CD8-positive, alpha-beta memory T cell (primary cell): ENCODE data around the gene CRLF1. TPM values are rescaled to one million over a fixed set of nuclear protein-coding genes. Genes with fewer than 3 reads are reported as not detected.

Source experiments
- CTCF ChIA-PET: fragments of 350-600 bp; sonication (Branson Sonifier 250); formaldehyde crosslinking; loops from one replicate; lab custom pipeline; 2021; ENCODE audit warnings: antibody characterized with exemption; lab: Charles Lee
- POLR2A ChIA-PET: fragments of 350-600 bp; sonication (Branson Sonifier 250); formaldehyde crosslinking; loops from one replicate; lab custom pipeline; 2021; ENCODE audit warnings: antibody characterized with exemption; lab: Charles Lee
- DNase-seq, 5 donors: peaks; one replicate each; pipeline versions ENCODE4 v3.0.0 to v3.0.0-alpha.2; 2020 to 2022; ENCODE audit warnings: mixed read lengths in 1 of 5
- H3K27ac ChIP-seq: one replicate; pipeline ENCODE4 v1.7.0; 2013; ENCODE audit warnings: low read depth, mild to moderate bottlenecking, low read length, moderate library complexity
- H3K27me3 ChIP-seq: 2 replicates; pipeline ENCODE4 v1.7.0; 2013; ENCODE audit warnings: low read length, mild to moderate bottlenecking; ENCODE audit not compliant: insufficient read depth, poor library complexity, severe bottlenecking
- H3K36me3 ChIP-seq: 2 replicates; pipeline ENCODE4 v1.7.0; 2013; ENCODE audit warnings: mild to moderate bottlenecking, low read length, moderate library complexity; ENCODE audit not compliant: insufficient read depth
- H3K4me1 ChIP-seq: 2 replicates; pipeline ENCODE4 v1.7.0; 2013; ENCODE audit warnings: mild to moderate bottlenecking, low read length, moderate library complexity; ENCODE audit not compliant: insufficient read depth
- H3K4me3 ChIP-seq: 2 replicates; pipeline ENCODE4 v1.7.0; 2013; ENCODE audit warnings: mild to moderate bottlenecking, low read length
- H3K9me3 ChIP-seq: 2 replicates; pipeline ENCODE4 v1.7.0; 2013; ENCODE audit warnings: mild to moderate bottlenecking, low read length
- H3K27ac Mint-ChIP-seq, 8 donors: one replicate each; pipeline ENCODE4 v1.8.0; 2020 to 2021; ENCODE audit warnings: mixed read lengths in 8 of 8, mild to moderate bottlenecking in 6 of 8, inconsistent platforms in 3 of 8, moderate library complexity in 3 of 8
- H3K27me3 Mint-ChIP-seq, 2 donors: one replicate each; pipeline ENCODE4 v1.8.0; 2020 to 2021; ENCODE audit warnings: mixed read lengths in 2 of 2, mild to moderate bottlenecking in 1 of 2, moderate library complexity in 1 of 2
- H3K36me3 Mint-ChIP-seq, 3 donors: one replicate each; pipeline ENCODE4 v1.8.0; 2020 to 2021; ENCODE audit warnings: mixed read lengths in 3 of 3, inconsistent platforms in 1 of 3, mild to moderate bottlenecking in 1 of 3
- H3K4me1 Mint-ChIP-seq, 3 donors: one replicate each; pipeline ENCODE4 v1.8.0; 2020 to 2021; ENCODE audit warnings: mixed read lengths in 3 of 3, inconsistent platforms in 1 of 3, mild to moderate bottlenecking in 1 of 3
- H3K4me3 Mint-ChIP-seq, 7 donors: one replicate each; pipeline ENCODE4 v1.8.0; 2020 to 2021; ENCODE audit warnings: mixed read lengths in 7 of 7, mild to moderate bottlenecking in 6 of 7, moderate library complexity in 4 of 7, inconsistent platforms in 2 of 7
- H3K9me3 Mint-ChIP-seq, 5 donors: one replicate each; pipeline ENCODE4 v1.8.0; 2020 to 2022; ENCODE audit warnings: mixed read lengths in 5 of 5, mild to moderate bottlenecking in 3 of 5, moderate library complexity in 2 of 5, inconsistent platforms in 1 of 5
- polyA plus RNA-seq: library from polyadenylated mRNA; unstranded; fragments of 300-500 nt; fragmentation: Illumina TruSeq; gene quantifications from one replicate; pipeline ENCODE4 v1.2.3, GENCODE V29; 2021
- total RNA-seq, 2 experiments: library from RNA; stranded (reverse); gene quantifications; one replicate each; pipeline ENCODE4 v1.2.3, GENCODE V29; 2021

Gene CRLF1
- total and polyA plus RNA-seq, 3 experiments from 2014 or later, result not detected

DNA sequence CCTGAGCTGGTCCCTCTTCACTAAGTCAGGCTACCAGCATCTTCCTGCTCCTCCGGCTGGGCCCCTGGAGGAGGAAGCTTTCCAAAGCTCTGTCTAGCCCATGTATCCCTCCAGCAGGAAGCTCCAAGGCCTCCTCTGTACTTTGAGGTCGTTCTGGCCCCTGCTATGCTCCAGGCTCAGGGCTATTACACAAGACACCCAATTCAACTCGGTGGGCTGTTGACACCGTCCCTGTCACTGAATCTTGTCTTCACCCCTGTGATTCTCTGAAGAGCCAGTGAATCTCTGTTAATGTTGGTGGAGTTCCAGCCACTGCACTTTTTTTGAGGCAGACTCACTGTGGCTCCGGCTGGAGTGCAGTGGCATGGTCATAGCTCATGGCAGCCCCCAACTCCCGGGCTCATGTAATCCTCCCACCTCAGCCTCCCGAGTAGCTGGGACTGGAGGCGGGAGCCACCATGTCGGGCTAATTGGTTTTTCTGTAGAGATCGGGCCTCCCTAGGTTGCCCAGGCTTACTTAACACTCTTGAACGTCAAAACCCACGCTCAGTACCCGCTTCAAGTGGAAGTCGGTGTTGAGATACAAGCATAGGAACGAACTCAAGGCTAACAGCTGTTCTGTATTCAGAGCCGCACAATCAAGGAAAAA is 18.5 kb downstream of the CRLF1 start:
- peak overlapping the region; percentile 87 for H3K27ac ChIP-seq
- peaks cover 6% of the 10 kb centered on the region for H3K36me3 ChIP-seq
- CTCF ChIA-PET, result interaction anchor here (0.6 to 3.7 kb wide), 28 partner anchors 10 to 309 kb away, joined by 3 to 41 read pairs (median 5); partner anchors contain the start of genes ELL, FKBP8, KXD1 and UBA52
- H3K4me3 Mint-ChIP-seq, result peak overlapping the region; percentile 88 to 97 (median 91)
- H3K4me1 Mint-ChIP-seq, result peaks cover 26 to 41% (median 33%) of the 10 kb centered on the region in 3 donors
- no peaks in the 10 kb centered on the region for H3K9me3 ChIP-seq
- H3K4me1 ChIP-seq, result peaks cover 30% of the 10 kb centered on the region
- no peaks in the 10 kb centered on the region for H3K27me3 ChIP-seq
- no peak for DNase-seq
- H3K36me3 Mint-ChIP-seq, result peaks cover 0 to 21% (median 0%) of the 10 kb centered on the region in 3 donors
- H3K27ac Mint-ChIP-seq, result peak overlapping the region; percentile 87 to 96 (median 92)
- no peaks in the 10 kb centered on the region for H3K9me3 Mint-ChIP-seq
- POLR2A ChIA-PET, result interaction anchor here (1.6 to 2.9 kb wide), 8 partner anchors 16 to 331 kb away, joined by 5 to 39 read pairs (median 10); partner anchors contain the start of genes COPE, DDX49, ELL and FKBP8
- peaks cover 0 to 3% of the 10 kb centered on the region in 2 donors for H3K27me3 Mint-ChIP-seq
- H3K4me3 ChIP-seq, result peak overlapping the region; percentile 83

DNA sequence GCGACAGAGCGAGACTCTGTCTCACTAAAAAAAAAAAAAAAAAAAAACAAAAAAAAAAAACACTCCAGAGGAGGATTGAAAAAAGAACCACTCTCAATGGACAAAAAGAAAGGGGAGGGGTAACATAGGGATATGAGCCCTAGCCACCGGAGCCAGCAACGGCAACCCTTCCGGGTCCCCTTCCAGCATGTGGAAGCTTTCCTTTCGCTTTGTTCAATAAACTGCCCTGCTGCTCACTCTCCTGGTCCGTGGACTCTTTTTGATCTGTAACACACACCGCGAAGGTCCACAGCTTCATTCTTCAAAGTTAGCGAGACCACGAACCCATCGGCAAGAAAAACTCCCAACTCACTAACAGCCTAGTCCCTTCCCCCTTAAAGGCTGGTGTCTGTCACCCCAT is 19.0 kb downstream of the CRLF1 start:
- Mint-ChIP-seq H3K27me3 (peaks cover 0 to 3% of the 10 kb centered on the region in 2 donors), H3K4me1 (peaks cover 26 to 41% (median 33%) of the 10 kb centered on the region in 3 donors), H3K36me3 (peaks cover 0 to 20% (median 0%) of the 10 kb centered on the region in 3 donors), H3K4me3 (peak overlapping the region in 5 of 7 donors; percentile 35 to 97 (median 88)), H3K9me3 (no peaks in the 10 kb centered on the region), H3K27ac (peak overlapping the region in 7 of 8 donors; percentile 29 to 96 (median 91))
- Histone ChIP-seq H3K9me3 (no peaks in the 10 kb centered on the region), H3K4me1 (peaks cover 30% of the 10 kb centered on the region), H3K4me3 (peak overlapping the region; percentile 83), H3K27me3 (no peaks in the 10 kb centered on the region), H3K27ac (peak overlapping the region; percentile 87), H3K36me3 (peaks cover 6% of the 10 kb centered on the region)
- POLR2A ChIA-PET, result interaction anchor here (2.9 kb wide), 1 partner anchor 16 kb away, joined by 39 read pairs; the partner anchor contains the start of gene UBA52
- no peak for DNase-seq
- CTCF ChIA-PET, result interaction anchor here (0.9 to 3.7 kb wide), 17 partner anchors 9 to 260 kb away, joined by 3 to 41 read pairs (median 7); partner anchors contain the start of genes ELL, KXD1 and UBA52

DNA sequence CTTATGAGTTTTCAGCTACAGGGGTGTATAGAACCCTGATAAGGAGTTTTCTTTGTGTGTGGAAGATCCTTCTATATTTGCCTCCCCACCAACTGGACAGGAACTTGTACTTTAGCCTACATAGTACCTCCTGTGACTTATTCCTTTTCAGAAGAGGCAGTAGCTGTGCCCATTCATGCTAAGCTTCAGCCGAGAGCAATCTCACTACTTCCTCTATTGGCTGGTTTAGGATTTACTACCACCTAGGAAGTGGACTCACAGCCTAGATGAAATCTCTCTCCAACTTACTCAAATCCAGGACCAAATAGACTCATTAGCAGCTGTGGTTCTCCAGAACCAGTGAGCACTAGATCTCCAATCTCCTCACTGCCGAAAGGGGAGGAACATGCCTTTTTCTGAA is 20.3 kb downstream of the CRLF1 start:
- CTCF ChIA-PET, result interaction anchor here (1.0 to 3.7 kb wide), 5 partner anchors 8 to 117 kb away, joined by 3 to 41 read pairs (median 3); partner anchors contain the start of gene UBA52

DNA sequence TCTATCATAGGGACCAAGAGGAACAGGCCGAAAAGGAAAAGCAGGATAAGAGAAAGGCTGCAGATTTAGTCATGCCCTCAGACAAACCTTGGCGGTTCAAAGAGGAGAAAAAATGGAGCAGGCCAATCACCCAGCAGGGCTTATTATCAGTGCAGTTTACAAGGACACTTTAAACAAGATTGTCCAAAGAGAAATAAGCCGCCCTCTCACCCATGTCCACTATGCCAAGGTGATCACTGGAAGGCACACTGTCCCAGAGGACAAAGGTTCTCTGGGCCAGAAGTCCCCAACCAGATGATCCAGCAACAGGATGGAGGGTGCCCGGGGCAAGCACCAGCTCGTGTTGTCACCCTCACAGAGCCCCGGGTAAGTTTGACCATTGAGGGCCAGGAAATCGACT is 26.3 kb downstream of the CRLF1 start:
- ChIA-PET CTCF (interaction anchor here (1.0 to 2.6 kb wide), 2 partner anchors 9 to 14 kb away, joined by 5 to 10 read pairs; no protein-coding TSS in a partner anchor), POLR2A (interaction anchor here (0.6 to 1.0 kb wide), 2 partner anchors 12 to 23 kb away, joined by 3 to 11 read pairs; no protein-coding TSS in a partner anchor)
- no peak overlapping the region for H3K27ac Mint-ChIP-seq
- DNase-seq, result no peak
- peaks cover under 1 to 1% (median under 1%) of the 10 kb centered on the region in 3 donors for H3K4me1 Mint-ChIP-seq
- Histone ChIP-seq H3K36me3 (peaks cover 11% of the 10 kb centered on the region), H3K4me3 (no peak overlapping the region), H3K27me3 (no peaks in the 10 kb centered on the region), H3K27ac (no peak overlapping the region), H3K4me1 (peaks cover 2% of the 10 kb centered on the region), H3K9me3 (no peaks in the 10 kb centered on the region)
- no peaks in the 10 kb centered on the region for H3K27me3 Mint-ChIP-seq
- H3K4me3 Mint-ChIP-seq, result no peak overlapping the region
- peaks cover 0 to 26% (median 6%) of the 10 kb centered on the region in 3 donors for H3K36me3 Mint-ChIP-seq
- no peaks in the 10 kb centered on the region for H3K9me3 Mint-ChIP-seq

More for the DNA sequence above, 20.3 kb downstream of the CRLF1 start:
- peaks cover 6% of the 10 kb centered on the region for H3K36me3 ChIP-seq
- H3K4me1 ChIP-seq, result peaks cover 30% of the 10 kb centered on the region
- peaks cover 0 to 2% of the 10 kb centered on the region in 2 donors for H3K27me3 Mint-ChIP-seq
- H3K27ac Mint-ChIP-seq, result peak overlapping the region in 3 of 8 donors; percentile 11 to 78 (median 17)
- no peak for DNase-seq
- no peaks in the 10 kb centered on the region for H3K9me3 Mint-ChIP-seq
- H3K27me3 ChIP-seq, result no peaks in the 10 kb centered on the region
- H3K4me3 Mint-ChIP-seq, result peak overlapping the region in 2 of 7 donors; percentile 36 to 61
- H3K9me3 ChIP-seq, result no peaks in the 10 kb centered on the region
- no peak overlapping the region for H3K4me3 ChIP-seq
- peaks cover 0 to 12% (median 0%) of the 10 kb centered on the region in 3 donors for H3K36me3 Mint-ChIP-seq
- POLR2A ChIA-PET, result no interaction called here
- H3K4me1 Mint-ChIP-seq, result peaks cover 26 to 38% (median 33%) of the 10 kb centered on the region in 3 donors
- no peak overlapping the region for H3K27ac ChIP-seq

DNA sequence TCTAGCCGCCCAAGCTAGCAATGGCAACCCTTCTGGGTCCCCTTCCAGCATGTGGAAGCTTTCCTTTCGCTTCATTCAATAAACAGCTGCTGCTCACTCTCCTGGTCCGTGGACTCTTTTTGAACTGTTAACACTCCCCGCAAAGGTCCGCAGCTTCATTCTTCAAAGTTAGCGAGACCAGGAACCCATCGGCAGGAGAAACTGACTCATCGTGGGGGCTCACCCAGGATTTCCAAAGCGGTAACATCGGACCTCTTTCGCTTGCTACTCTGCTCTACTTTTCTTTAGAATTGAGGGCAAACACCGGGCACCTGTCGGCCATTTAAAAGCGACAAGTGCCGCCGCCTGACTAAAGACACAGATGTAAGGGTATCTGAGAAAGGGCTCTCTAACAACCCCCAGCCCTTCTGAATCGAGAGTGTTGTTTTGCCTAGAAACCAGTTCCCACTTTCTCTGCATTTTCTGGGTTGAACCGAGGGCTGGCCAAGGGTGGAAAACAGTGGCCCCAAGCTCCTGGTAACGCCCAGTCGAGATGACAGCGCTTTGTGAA is 29.2 kb downstream of the CRLF1 start:
- peaks cover 32% of the 10 kb centered on the region for H3K36me3 ChIP-seq
- Mint-ChIP-seq H3K27ac (peak overlapping the region in 3 of 8 donors; percentile 5 to 70 (median 68)), H3K27me3 (no peaks in the 10 kb centered on the region), H3K4me1 (peaks cover 7 to 20% (median 11%) of the 10 kb centered on the region in 3 donors), H3K4me3 (peak overlapping the region in 1 of 7 donors; percentile 61), H3K36me3 (peaks cover 0 to 55% (median 15%) of the 10 kb centered on the region in 3 donors), H3K9me3 (no peaks in the 10 kb centered on the region)
- DNase-seq, result no peak
- ChIA-PET CTCF (interaction anchor here (1.1 to 1.4 kb wide), 2 partner anchors 9 to 10 kb away, joined by 3 read pairs; no protein-coding TSS in a partner anchor), POLR2A (interaction anchor here (0.6 to 1.2 kb wide), 2 partner anchors 16 to 28 kb away, joined by 3 read pairs; no protein-coding TSS in a partner anchor)
- H3K27ac ChIP-seq, result no peak overlapping the region
- H3K4me1 ChIP-seq, result peaks cover 14% of the 10 kb centered on the region
- H3K9me3 ChIP-seq, result no peaks in the 10 kb centered on the region
- H3K4me3 ChIP-seq, result no peak overlapping the region
- H3K27me3 ChIP-seq, result no peaks in the 10 kb centered on the region

DNA sequence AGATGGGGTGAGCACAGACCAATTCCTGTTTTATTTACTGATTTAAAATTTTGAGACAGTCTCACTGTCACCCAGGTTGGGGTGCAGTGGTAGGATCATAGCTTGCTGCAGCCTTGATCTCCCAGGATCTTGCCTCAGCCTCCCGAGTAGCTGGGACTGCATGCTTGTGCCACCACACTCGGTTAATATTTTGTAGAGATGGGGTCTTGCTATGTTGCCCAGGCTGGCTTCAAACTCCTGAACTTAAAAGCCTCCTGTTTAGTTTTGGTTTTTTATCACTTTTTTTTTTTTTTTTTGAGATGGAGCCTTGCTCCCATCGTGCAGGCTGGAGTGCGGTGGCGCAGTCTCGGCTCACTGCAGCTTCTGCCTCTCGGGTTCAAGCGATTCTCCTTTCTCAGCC is 30.2 kb downstream of the CRLF1 start:
- no peaks in the 10 kb centered on the region for H3K27me3 Mint-ChIP-seq
- Histone ChIP-seq H3K9me3 (no peaks in the 10 kb centered on the region), H3K36me3 (peaks cover 32% of the 10 kb centered on the region), H3K4me3 (no peak overlapping the region), H3K27me3 (no peaks in the 10 kb centered on the region), H3K27ac (no peak overlapping the region), H3K4me1 (peaks cover 18% of the 10 kb centered on the region)
- POLR2A ChIA-PET, result interaction anchor here (1.2 kb wide), 1 partner anchor 17 kb away, joined by 3 read pairs; no protein-coding TSS in a partner anchor
- CTCF ChIA-PET, result interaction anchor here (1.0 to 1.2 kb wide), 3 partner anchors 10 to 17 kb away, joined by 3 to 4 read pairs (median 3); no protein-coding TSS in a partner anchor
- H3K4me1 Mint-ChIP-seq, result peaks cover 16 to 30% (median 17%) of the 10 kb centered on the region in 3 donors
- H3K4me3 Mint-ChIP-seq, result no peak overlapping the region
- DNase-seq, result no peak
- no peaks in the 10 kb centered on the region for H3K9me3 Mint-ChIP-seq
- peak overlapping the region in 1 of 8 donors; percentile 66 for H3K27ac Mint-ChIP-seq
- peaks cover 0 to 63% (median 15%) of the 10 kb centered on the region in 3 donors for H3K36me3 Mint-ChIP-seq

DNA sequence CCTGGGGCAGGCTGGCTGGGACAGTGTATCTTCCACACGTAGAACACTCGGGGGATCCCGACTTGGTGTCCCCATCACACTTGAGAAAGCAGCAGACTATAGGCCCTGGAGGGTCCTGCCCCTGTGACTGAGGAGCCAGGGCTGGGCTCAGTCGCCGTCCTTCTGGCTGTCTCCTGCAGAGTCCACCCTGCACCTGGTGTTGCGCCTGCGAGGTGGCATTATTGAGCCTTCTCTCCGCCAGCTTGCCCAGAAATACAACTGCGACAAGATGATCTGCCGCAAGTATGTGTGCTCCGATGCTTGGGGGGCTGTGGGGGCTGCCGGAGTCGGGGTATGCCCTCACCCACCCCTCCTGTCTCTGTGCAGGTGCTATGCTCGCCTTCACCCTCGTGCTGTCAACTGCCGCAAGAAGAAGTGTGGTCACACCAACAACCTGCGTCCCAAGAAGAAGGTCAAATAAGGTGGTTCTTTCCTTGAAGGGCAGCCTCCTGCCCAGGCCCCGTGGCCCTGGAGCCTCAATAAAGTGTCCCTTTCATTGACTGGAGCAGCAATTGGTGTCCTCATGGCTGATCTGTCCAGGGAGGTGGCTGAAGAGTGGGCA is 31.8 kb downstream of the CRLF1 start:
- no peaks in the 10 kb centered on the region for H3K27me3 Mint-ChIP-seq
- H3K36me3 ChIP-seq, result peaks cover 32% of the 10 kb centered on the region
- no peaks in the 10 kb centered on the region for H3K9me3 ChIP-seq
- no peaks in the 10 kb centered on the region for H3K27me3 ChIP-seq
- no peaks in the 10 kb centered on the region for H3K9me3 Mint-ChIP-seq
- POLR2A ChIA-PET, result no interaction called here
- no peak overlapping the region for H3K4me3 ChIP-seq
- H3K4me1 Mint-ChIP-seq, result peaks cover 19 to 33% (median 22%) of the 10 kb centered on the region in 3 donors
- H3K4me3 Mint-ChIP-seq, result peak overlapping the region in 4 of 7 donors; percentile 12 to 74 (median 44)
- H3K27ac Mint-ChIP-seq, result peak overlapping the region in 5 of 8 donors; percentile 43 to 71 (median 62)
- no peak overlapping the region for H3K27ac ChIP-seq
- H3K36me3 Mint-ChIP-seq, result peaks cover 0 to 67% (median 15%) of the 10 kb centered on the region in 3 donors
- peaks cover 22% of the 10 kb centered on the region for H3K4me1 ChIP-seq
- CTCF ChIA-PET, result no interaction called here
- DNase-seq, result no peak
